Fibroblast of lung (primary cell): ENCODE results near the gene PUS7L. TPM values are rescaled to one million over a fixed set of nuclear protein-coding genes. Genes with fewer than 3 reads are reported as not detected.

Source experiments
- DNase-seq, 2 donors: peaks; one replicate each; pipeline versions ENCODE4 v3.0.0 to v3.0.0-alpha.2; 2010; ENCODE audit warnings: low read depth in 2 of 2
- H2AFZ ChIP-seq: 2 replicates; pipeline ENCODE4 v1.5.1; 2012; ENCODE audit warnings: low read length, control low read depth, inconsistent platforms
- H3K27ac ChIP-seq: 2 replicates; pipeline ENCODE4 v1.5.1; 2011; ENCODE audit warnings: low read length, control low read depth; ENCODE audit not compliant: insufficient read depth
- H3K27me3 ChIP-seq: 2 replicates; pipeline ENCODE4 v1.5.1; 2011; ENCODE audit warnings: mild to moderate bottlenecking, low read length; ENCODE audit not compliant: control insufficient read depth, insufficient read depth
- H3K36me3 ChIP-seq: 2 replicates; pipeline ENCODE4 v1.5.1; 2011; ENCODE audit warnings: low read length; ENCODE audit not compliant: control insufficient read depth, insufficient read depth
- H3K4me1 ChIP-seq: 2 replicates; pipeline ENCODE4 v1.5.1; 2011; ENCODE audit warnings: low read length; ENCODE audit not compliant: control insufficient read depth, insufficient read depth; ENCODE audit errors: extremely low read depth
- H3K4me2 ChIP-seq: 2 replicates; pipeline ENCODE4 v1.5.1; 2011; ENCODE audit warnings: low read length, control low read depth; ENCODE audit not compliant: insufficient read depth; ENCODE audit errors: extremely low read depth
- H3K4me3 ChIP-seq, 4 experiments: fragments of 200-600 bp in 1 of 4; sonication (generic) in 1 of 4; replicated peaks in 1 of 4; 2 replicates each; pipeline ENCODE4 v1.5.1; 2011 to 2016; ENCODE audit warnings: low read length in 4 of 4, low read depth in 3 of 4, mild to moderate bottlenecking in 3 of 4, control low read depth in 2 of 4, inconsistent platforms in 1 of 4, mixed read lengths in 1 of 4; ENCODE audit not compliant: insufficient read depth in 1 of 4; ENCODE audit errors: control extremely low read depth in 1 of 4
- H3K79me2 ChIP-seq: 2 replicates; pipeline ENCODE4 v1.5.1; 2012; ENCODE audit warnings: mild to moderate bottlenecking, low read length, inconsistent platforms; ENCODE audit not compliant: control insufficient read depth, insufficient read depth
- H3K9ac ChIP-seq: 2 replicates; pipeline ENCODE4 v1.5.1; 2011; ENCODE audit warnings: mild to moderate bottlenecking, low read length, control low read depth; ENCODE audit not compliant: insufficient read depth
- H3K9me3 ChIP-seq: 2 replicates; pipeline ENCODE4 v1.5.1; 2012; ENCODE audit warnings: low read depth, low read length; ENCODE audit not compliant: control insufficient read depth, insufficient read depth
- H4K20me1 ChIP-seq: 2 replicates; pipeline ENCODE4 v1.5.1; 2011; ENCODE audit warnings: low read length; ENCODE audit not compliant: control insufficient read depth, insufficient read depth; ENCODE audit errors: extremely low read depth
- CTCF ChIP-seq, 2 donors: IDR thresholded peaks in 1 of 2; conservative IDR thresholded peaks in 1 of 2; 1 replicate in 1 of 2; 2 replicates in 1 of 2; pipeline ENCODE4 v1.5.1; 2011 to 2012; ENCODE audit warnings: low read length in 2 of 2, control low read depth in 1 of 2, inconsistent platforms in 1 of 2, low read depth in 1 of 2, mild to moderate bottlenecking in 1 of 2
- EZH2 ChIP-seq: IDR thresholded peaks from 2 replicates; pipeline ENCODE4 v1.5.1; 2012; ENCODE audit warnings: low read length, control low read depth, mild to moderate bottlenecking; ENCODE audit errors: missing control alignments
- polyA plus RNA-seq, 2 donors: library from polyadenylated mRNA; depleted of rRNA in 1 of 2; stranded (reverse) in 1 of 2; unstranded in 1 of 2; fragments of >200 nt; gene quantifications; 2 replicates each; pipeline ENCODE4 v1.2.1, GENCODE V29; 2011 to 2012; ENCODE audit warnings: missing spikeins in 1 of 2
- total RNA-seq: library from RNA; depleted of rRNA; stranded (reverse); fragments of >200 nt; gene quantifications from 2 replicates; pipeline ENCODE4 v1.2.1, GENCODE V29; 2014

The PUS7L gene
- total and polyA plus RNA-seq, 2 donors (not counting 1 experiment from before 2014, with no cell fraction given): 10.9 to 17.0 TPM

GRCh38 chr12:43763769-43764168 is 5.2 kb upstream of the PUS7L start:
- Histone ChIP-seq H3K9ac (no peak overlapping the region), H3K36me3 (no peaks in the 10 kb centered on the region), H3K9me3 (no peaks in the 10 kb centered on the region), H3K4me2 (no peak overlapping the region), H4K20me1 (no peaks in the 10 kb centered on the region), H2AFZ (no peak overlapping the region), H3K4me1 (peaks cover 5% of the 10 kb centered on the region), H3K27me3 (no peaks in the 10 kb centered on the region), H3K79me2 (peaks cover 8% of the 10 kb centered on the region), H3K27ac (no peak overlapping the region), H3K4me3 (no peak overlapping the region)
- TF ChIP-seq CTCF (conservative IDR thresholded peaks at IDR 0.05 in 1 of 2, IDR thresholded peaks at IDR 0.05 in 1 of 2; ENCODE audit: low read depth in 1 of 2, low read length in 2 of 2) (no peak), EZH2 (no peak)
- peak in 1 of 2 donors; percentile 6 for DNase-seq

GRCh38 chr12:43762596-43762995 is 4.0 kb upstream of the PUS7L start:
- Histone ChIP-seq H3K9ac (no peak overlapping the region), H2AFZ (no peak overlapping the region), H3K27me3 (no peaks in the 10 kb centered on the region), H3K79me2 (peaks cover 12% of the 10 kb centered on the region), H3K4me1 (peaks cover 5% of the 10 kb centered on the region), H3K36me3 (no peaks in the 10 kb centered on the region), H3K4me3 (no peak overlapping the region), H3K9me3 (no peaks in the 10 kb centered on the region), H3K27ac (no peak overlapping the region), H4K20me1 (no peaks in the 10 kb centered on the region), H3K4me2 (no peak overlapping the region)
- TF ChIP-seq EZH2 (no peak), CTCF (conservative IDR thresholded peaks at IDR 0.05 in 1 of 2, IDR thresholded peaks at IDR 0.05 in 1 of 2; ENCODE audit: low read depth in 1 of 2, low read length in 2 of 2) (no peak)
- no peak for DNase-seq

- DNase-seq: no peak
- Histone ChIP-seq H3K4me3 (no peak overlapping the region), H3K9me3 (no peaks in the 10 kb centered on the region), H3K79me2 (peaks cover 16% of the 10 kb centered on the region), H3K36me3 (no peaks in the 10 kb centered on the region), H3K9ac (no peak overlapping the region), H3K4me2 (peak overlapping the region; percentile 26), H3K27me3 (no peaks in the 10 kb centered on the region), H2AFZ (no peak overlapping the region), H3K27ac (no peak overlapping the region), H3K4me1 (peaks cover 5% of the 10 kb centered on the region), H4K20me1 (no peaks in the 10 kb centered on the region)
- TF ChIP-seq CTCF (conservative IDR thresholded peaks at IDR 0.05 in 1 of 2, IDR thresholded peaks at IDR 0.05 in 1 of 2; ENCODE audit: low read depth in 1 of 2, low read length in 2 of 2) (no peak), EZH2 (no peak)
Observed at GRCh38 chr12:43761500-43761899, 2.9 kb upstream of the PUS7L start.
